MV-4-11 (cell line): ENCODE data around the gene ATAD3C.
A peak's percentile ranks its signal among the peaks of the same experiment; 100 is the strongest.
"Not testable (repeated sequence)": the region's sequence is repeated elsewhere in the genome, so short reads cannot be mapped to it uniquely, and the experiment has no call there.

Source experiments
- DNase-seq: peaks from one replicate; lab custom pipeline; 2025; lab: John Stamatoyannopoulos, UW

ATAD3C gene

GRCh38 chr1:1472053-1472876 is 22.8 kb downstream of the ATAD3C start:
- DNase-seq: not testable (repeated sequence)

GRCh38 chr1:1476011-1476410 is 26.5 kb downstream of the ATAD3C start:
- not testable (repeated sequence) for DNase-seq

DNA sequence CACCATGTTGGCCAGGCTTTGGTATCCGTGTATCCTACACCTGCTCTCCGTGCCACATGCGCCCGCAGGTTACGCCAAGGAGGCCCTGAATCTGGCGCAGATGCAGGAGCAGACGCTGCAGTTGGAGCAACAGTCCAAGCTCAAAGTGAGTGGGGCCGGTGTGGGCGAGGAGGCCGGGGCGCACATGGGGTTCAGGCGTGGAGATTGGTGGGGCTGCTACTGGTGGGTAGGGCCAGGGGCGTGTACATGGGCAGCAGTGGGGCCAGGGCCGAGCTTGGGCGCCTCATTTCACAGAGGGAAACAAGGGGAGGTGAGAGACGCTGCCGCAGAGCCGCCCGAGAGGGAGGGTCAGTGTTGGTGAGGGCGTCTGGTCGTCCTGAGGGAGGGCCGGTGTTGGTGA is 27.7 kb downstream of the ATAD3C start:
- DNase-seq: no peak

DNA sequence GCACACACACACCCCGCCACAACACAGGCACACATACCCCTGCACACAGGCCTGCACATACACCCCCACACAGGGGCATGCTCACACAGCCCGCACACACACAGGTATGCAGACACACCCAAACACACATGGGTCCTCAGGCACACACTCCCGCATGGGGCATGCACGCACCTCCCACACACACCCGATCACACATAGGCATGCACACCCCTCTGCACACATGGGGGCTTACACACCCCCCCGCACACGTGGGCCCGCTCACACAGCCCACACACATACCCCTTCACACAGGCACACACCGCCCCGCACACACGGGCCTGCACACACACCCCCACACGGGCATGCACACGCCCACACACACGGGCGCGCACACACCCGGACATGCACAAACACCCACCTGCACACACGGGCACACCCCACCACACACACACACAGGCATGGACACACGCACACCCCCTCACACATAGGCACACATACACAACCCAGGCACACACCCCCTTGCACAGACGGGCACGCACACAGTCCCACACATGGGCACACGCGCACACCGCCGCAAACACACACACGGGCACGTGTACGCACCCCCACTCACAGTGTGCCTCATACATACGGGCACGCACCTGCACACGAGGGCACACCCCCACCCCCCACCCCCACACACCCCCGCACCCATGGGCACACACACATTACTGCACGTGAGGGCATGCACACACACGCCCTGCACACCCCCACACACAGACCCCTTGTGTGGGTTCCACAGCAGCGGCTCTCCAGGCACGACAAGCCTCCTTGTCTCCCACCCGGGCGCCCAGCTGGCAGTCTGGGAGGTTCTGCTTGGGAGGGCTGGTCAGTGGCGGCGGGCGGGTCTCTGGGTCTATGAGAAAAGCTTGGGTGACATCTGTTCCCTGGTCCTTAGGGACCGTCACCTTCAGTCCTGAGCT is 30.3 kb downstream of the ATAD3C start:
- DNase-seq: no peak

DNA sequence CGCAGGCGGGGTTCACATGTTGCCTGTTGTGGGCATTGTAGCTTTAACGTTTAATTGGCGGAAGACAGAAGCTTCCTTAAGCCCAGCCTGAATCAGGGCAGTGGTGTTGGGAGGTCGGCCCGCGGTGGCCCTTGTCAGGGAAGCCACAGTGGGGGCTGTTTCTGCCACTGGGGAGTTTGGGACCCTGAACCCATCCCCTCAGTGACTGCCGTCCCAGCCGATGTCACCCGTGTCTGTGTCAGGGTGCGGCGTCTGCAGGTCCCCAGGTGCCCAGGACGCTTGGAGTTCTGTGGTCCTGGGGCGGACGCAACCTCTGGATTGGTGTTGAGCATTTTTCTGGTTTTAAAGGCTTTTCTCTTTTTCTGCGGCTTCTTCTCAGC is 31.0 kb downstream of the ATAD3C start:
- not testable (repeated sequence) for DNase-seq

GRCh38 chr1:1481811-1482210 is 32.3 kb downstream of the ATAD3C start:
- not testable (repeated sequence) for DNase-seq

GRCh38 chr1:1482856-1483255 is 33.4 kb downstream of the ATAD3C start:
- no peak for DNase-seq

- no peak for DNase-seq
Measured at GRCh38 chr1:1483714-1484113, 34.2 kb downstream of the ATAD3C start.

GRCh38 chr1:1484976-1485750 is 35.7 kb downstream of the ATAD3C start:
- not testable (repeated sequence) for DNase-seq

GRCh38 chr1:1485755-1486317 is 36.3 kb downstream of the ATAD3C start:
- not testable (repeated sequence) for DNase-seq

GRCh38 chr1:1487701-1488100 is 38.2 kb downstream of the ATAD3C start:
- DNase-seq: no peak

GRCh38 chr1:1489231-1489630 is 39.7 kb downstream of the ATAD3C start:
- no peak for DNase-seq

GRCh38 chr1:1489861-1490260 is 40.4 kb downstream of the ATAD3C start:
- DNase-seq: no peak

DNA sequence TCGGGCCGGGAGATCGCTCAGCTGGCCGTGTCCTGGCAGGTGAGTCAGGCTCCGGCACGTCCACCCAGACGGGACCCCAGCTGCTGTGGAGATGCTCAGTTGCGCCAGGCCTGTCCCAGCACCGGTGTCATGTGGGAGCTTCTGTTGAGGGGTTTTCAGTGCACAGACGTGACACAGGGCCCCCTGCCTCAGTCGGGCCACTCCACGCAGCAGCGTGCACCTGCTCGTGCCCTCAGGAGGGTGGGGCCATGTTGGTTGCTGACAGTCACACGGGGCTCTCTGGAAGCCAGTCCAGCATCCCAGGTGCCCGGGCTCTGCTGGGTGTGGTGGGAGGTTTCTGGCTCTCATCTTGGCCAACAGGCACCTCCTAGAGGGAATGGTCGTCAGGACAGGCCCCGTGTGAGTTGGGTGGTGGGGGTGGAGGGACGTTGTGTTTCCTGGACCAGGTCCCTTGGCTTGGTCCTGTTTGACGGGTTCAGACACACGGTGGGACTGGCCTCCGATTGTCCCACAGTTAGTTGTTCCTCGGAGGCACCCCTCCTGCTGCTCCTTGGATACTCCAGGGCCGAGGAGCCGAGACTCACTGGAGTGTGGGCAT is 41.2 kb downstream of the ATAD3C start:
- DNase-seq: no peak

GRCh38 chr1:1491601-1492000 is 42.1 kb downstream of the ATAD3C start:
- no peak for DNase-seq

- not testable (repeated sequence) for DNase-seq
Measured at GRCh38 chr1:1494311-1494710, 44.8 kb downstream of the ATAD3C start.

DNA sequence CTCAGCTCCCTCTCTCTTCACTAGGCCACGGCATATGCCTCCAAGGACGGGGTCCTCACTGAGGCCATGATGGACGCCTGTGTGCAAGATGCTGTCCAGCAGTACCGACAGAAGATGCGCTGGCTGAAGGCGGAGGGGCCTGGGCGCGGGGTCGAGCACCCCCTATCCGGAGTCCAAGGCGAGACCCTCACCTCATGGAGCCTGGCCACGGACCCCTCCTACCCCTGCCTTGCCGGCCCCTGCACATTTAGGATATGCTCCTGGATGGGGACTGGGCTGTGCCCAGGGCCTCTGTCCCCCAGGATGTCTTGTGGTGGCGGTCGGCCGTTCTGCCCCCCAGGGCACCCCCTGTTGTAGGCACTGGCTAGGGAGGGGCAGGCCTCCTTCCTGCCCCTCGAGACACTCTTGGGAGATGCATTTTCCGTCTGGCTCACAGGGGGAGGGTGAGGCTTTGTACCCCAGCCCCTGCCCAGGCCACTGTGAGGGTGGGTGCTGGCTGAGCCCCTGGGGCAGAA is 46.0 kb downstream of the ATAD3C start:
- DNase-seq: not testable (repeated sequence)

DNA sequence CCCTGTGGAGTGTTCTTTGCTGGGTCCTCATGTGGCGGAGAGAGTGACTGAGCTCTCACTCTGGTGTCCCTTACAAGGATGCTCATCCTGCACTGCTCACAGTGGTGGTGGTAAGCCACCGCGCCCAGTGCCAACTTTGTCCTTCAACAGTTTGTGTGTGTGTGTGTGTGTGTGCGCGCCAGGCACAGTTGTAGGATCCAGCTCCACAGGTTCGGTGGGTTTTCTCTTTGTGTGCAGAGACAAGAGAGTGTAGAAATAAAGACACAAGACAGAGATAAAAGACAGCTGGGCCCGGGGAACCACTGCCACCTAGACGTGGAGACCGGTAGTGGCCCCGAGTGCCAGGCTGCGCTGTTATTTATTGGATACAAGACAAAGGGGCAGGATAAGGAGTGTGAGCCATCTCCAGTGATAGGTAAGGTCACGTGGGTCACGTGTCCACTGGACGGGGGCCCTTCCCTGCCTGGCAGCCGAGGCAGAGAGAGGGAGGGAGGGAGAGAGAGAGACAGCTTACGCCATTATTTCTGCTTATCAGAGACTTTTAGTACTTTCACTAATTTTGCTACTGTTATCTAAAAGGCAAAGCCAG is 55.4 kb downstream of the ATAD3C start:
- DNase-seq: peak; percentile 56

DNA sequence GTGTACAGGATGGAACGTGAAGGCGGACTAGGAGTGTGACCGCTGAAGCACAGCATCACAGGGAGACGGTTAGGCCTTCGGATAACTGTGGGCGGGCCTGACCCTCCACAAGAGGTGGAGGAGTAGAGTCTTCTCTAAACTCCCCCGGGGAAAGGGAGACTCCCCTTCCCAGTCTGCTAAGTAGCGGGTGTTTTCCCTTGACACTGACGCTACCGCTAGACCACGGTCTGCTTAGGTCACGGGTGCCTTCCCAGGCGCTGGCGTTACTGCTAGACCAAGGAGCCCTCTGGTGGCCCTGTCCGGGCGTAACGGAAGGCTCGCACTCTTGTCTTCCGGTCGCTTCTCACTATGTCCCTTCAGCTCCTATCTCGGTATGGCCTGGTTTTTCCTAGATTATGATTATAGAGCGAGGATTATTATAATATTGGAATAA is 55.9 kb downstream of the ATAD3C start:
- peak; percentile 66 for DNase-seq

GRCh38 chr1:1505801-1506200 is 56.3 kb downstream of the ATAD3C start:
- not testable (repeated sequence) for DNase-seq

- no peak for DNase-seq
Measured at GRCh38 chr1:1507305-1507704, 57.8 kb downstream of the ATAD3C start.
